Gastrocnemius medialis (tissue), 4 donors: Measurements from ENCODE around the gene PCDHGB7.

Source experiments
- POLR2A ChIP-seq, 2 donors: fragments of 450-650 bp; IDR thresholded peaks; one replicate each; pipeline ENCODE4 v1.6.1; 2017; ENCODE audit warnings: antibody characterized with exemption in 2 of 2, mild to moderate bottlenecking in 2 of 2, moderate library complexity in 2 of 2
- TF ChIP-seq, protein P1 (sequence below), 5 experiments: fragments of 450-650 bp in 3 of 5; fragments of 200-600 bp in 2 of 5; sonication (generic) in 2 of 5; IDR thresholded peaks in 4 of 5; conservative IDR thresholded peaks in 1 of 5; 1 replicate in 4 of 5; 2 replicates in 1 of 5; pipeline ENCODE4 v1.5.1; 2016 to 2019; ENCODE audit warnings: antibody characterized with exemption in 5 of 5, mild to moderate bottlenecking in 3 of 5, moderate library complexity in 3 of 5

DNA sequence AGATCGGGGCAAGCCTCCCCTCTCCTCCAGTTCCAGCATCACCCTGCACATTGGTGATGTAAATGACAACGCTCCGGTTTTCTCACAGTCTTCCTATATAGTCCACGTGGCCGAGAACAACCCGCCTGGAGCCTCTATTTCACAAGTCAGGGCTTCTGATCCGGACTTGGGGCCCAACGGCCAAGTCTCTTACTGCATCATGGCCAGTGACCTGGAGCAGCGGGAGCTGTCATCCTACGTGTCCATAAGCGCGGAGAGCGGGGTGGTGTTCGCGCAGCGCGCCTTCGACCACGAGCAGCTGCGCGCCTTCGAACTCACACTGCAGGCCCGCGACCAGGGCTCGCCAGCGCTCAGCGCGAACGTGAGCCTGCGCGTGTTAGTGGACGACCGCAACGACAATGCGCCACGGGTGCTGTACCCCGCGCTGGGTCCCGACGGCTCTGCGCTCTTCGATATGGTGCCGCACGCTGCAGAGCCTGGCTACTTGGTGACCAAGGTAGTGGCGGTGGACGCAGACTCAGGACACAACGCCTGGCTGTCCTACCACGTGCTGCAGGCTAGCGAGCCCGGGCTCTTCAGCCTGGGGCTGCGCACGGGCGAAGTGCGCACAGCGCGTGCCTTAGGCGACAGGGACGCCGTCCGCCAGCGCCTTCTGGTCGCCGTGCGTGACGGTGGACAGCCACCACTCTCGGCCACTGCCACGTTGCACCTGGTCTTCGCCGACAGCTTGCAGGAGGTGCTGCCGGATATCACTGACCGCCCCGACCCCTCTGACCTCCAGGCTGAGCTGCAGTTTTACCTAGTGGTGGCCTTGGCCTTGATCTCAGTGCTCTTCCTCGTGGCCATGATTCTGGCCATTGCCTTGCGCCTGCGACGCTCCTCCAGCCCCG is 28.1 kb upstream of the PCDHGB7 start:
- TF ChIP-seq POLR2A (IDR thresholded peaks at IDR 0.05) = no peak
- TF ChIP-seq, protein P1, sequence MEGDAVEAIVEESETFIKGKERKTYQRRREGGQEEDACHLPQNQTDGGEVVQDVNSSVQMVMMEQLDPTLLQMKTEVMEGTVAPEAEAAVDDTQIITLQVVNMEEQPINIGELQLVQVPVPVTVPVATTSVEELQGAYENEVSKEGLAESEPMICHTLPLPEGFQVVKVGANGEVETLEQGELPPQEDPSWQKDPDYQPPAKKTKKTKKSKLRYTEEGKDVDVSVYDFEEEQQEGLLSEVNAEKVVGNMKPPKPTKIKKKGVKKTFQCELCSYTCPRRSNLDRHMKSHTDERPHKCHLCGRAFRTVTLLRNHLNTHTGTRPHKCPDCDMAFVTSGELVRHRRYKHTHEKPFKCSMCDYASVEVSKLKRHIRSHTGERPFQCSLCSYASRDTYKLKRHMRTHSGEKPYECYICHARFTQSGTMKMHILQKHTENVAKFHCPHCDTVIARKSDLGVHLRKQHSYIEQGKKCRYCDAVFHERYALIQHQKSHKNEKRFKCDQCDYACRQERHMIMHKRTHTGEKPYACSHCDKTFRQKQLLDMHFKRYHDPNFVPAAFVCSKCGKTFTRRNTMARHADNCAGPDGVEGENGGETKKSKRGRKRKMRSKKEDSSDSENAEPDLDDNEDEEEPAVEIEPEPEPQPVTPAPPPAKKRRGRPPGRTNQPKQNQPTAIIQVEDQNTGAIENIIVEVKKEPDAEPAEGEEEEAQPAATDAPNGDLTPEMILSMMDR (IDR thresholded peaks at IDR 0.05 in 4 of 5, conservative IDR thresholded peaks at IDR 0.05 in 1 of 5) = no peak
